ENCODE results near the gene AMDHD2. TPM values are rescaled to one million over a fixed set of nuclear protein-coding genes. Genes with fewer than 3 reads are reported as not detected.

AMDHD2 gene
- total RNA-seq, 4 donors from 2014 or later: 11.6 to 23.9 (median 17.5) TPM

- H3K27ac ChIP-seq: no peak overlapping the region
- intact Hi-C loops (cut with DNase I): no loop called here
- peaks cover 4 to 70% (median 18%) of the 10 kb centered on the region in 4 donors for H3K27me3 ChIP-seq
- DNase-seq: no peak
- WGBS, 2 donors: 97% methylated on average over 11 of the region's 27 CpGs; no CpG with 5 or more reads in 1 of the 2 donors
- H3K4me1 ChIP-seq: peaks cover 35 to 85% (median 63%) of the 10 kb centered on the region in 3 donors
- TF ChIP-seq POLR2A (IDR thresholded peaks at IDR 0.05) (no peak), CTCF (IDR thresholded peaks at IDR 0.05) (no peak)
- H3K9me3 ChIP-seq: no peaks in the 10 kb centered on the region
- no peaks in the 10 kb centered on the region for H3K36me3 ChIP-seq
- no peak overlapping the region for H3K4me3 ChIP-seq
Observed at GRCh38 chr16:2472488-2472864, 47.7 kb upstream of the AMDHD2 start.

- WGBS, 2 donors: 81% methylated on average over 7 of the region's 14 CpGs; no CpG with 5 or more reads in 1 of the 2 donors
- peaks cover 35 to 80% (median 58%) of the 10 kb centered on the region in 3 donors for H3K4me1 ChIP-seq
- DNase-seq: no peak
- TF ChIP-seq POLR2A (IDR thresholded peaks at IDR 0.05) (no peak), CTCF (IDR thresholded peaks at IDR 0.05) (no peak)
- no peaks in the 10 kb centered on the region for H3K36me3 ChIP-seq
- no peaks in the 10 kb centered on the region for H3K9me3 ChIP-seq
- peaks cover 4 to 65% (median 18%) of the 10 kb centered on the region in 4 donors for H3K27me3 ChIP-seq
- intact Hi-C loops (cut with DNase I): no loop called here
- H3K27ac ChIP-seq: no peak overlapping the region
- no peak overlapping the region for H3K4me3 ChIP-seq
Observed at GRCh38 chr16:2472885-2473445, 47.2 kb upstream of the AMDHD2 start.

GRCh38 chr16:2473446-2473926 is 46.7 kb upstream of the AMDHD2 start:
- WGBS, 2 donors: 5 to 24% methylated on average over 4 to 9 of the region's 49 CpGs
- DNase-seq: no peak
- intact Hi-C loops (cut with DNase I): no loop called here
- Histone ChIP-seq H3K36me3 (no peaks in the 10 kb centered on the region), H3K4me1 (peaks cover 31 to 75% (median 52%) of the 10 kb centered on the region in 3 donors), H3K27ac (peak overlapping the region in 2 of 4 donors; percentile 47 to 84), H3K4me3 (peak overlapping the region; percentile 51 to 75 (median 70)), H3K27me3 (peaks cover 4 to 60% (median 18%) of the 10 kb centered on the region in 4 donors), H3K9me3 (no peaks in the 10 kb centered on the region)
- TF ChIP-seq CTCF (IDR thresholded peaks at IDR 0.05) (no peak), POLR2A (IDR thresholded peaks at IDR 0.05) (no peak)

- TF ChIP-seq CTCF (IDR thresholded peaks at IDR 0.05) (peak; percentile 19 to 39 (median 30)), POLR2A (IDR thresholded peaks at IDR 0.05) (no peak)
- intact Hi-C loops (cut with DNase I): no loop called here
- Histone ChIP-seq H3K4me1 (peaks cover 24 to 67% (median 46%) of the 10 kb centered on the region in 3 donors), H3K36me3 (no peaks in the 10 kb centered on the region), H3K27ac (peak overlapping the region; percentile 75 to 84 (median 80)), H3K4me3 (peak overlapping the region; percentile 51 to 75 (median 70)), H3K9me3 (no peaks in the 10 kb centered on the region), H3K27me3 (peaks cover 4 to 52% (median 18%) of the 10 kb centered on the region in 4 donors)
- no peak for DNase-seq
- whole genome bisulfite sequencing, 2 donors: 4% methylated on average over 5 of the region's 100 CpGs; no CpG with 5 or more reads in 1 of the 2 donors
Observed at GRCh38 chr16:2473999-2474876, 45.9 kb upstream of the AMDHD2 start.
